Ovary (tissue), 3 donors: ENCODE data around the gene ARSJ.

Experiments used
- EP300 ChIP-seq: sonication (generic); formaldehyde crosslinking; IDR thresholded peaks from one replicate; pipeline ENCODE4 v1.6.1; 2017; ENCODE audit warnings: antibody characterized with exemption
- POLR2A ChIP-seq: fragments of 450-650 bp; IDR thresholded peaks from one replicate; pipeline ENCODE4 v1.6.1; 2017; ENCODE audit warnings: antibody characterized with exemption, mild to moderate bottlenecking, moderate library complexity
- TF ChIP-seq, protein P1 (sequence below), 3 donors: fragments of 450-650 bp in 2 of 3; fragments of 200-600 bp in 1 of 3; IDR thresholded peaks; one replicate each; pipeline versions ENCODE4 v1.5.1 to v1.8.0; 2016 to 2022; ENCODE audit warnings: antibody characterized with exemption in 3 of 3, mild to moderate bottlenecking in 1 of 3
- donor health status: DM: no; HTN: no; CAD: no.

DNA sequence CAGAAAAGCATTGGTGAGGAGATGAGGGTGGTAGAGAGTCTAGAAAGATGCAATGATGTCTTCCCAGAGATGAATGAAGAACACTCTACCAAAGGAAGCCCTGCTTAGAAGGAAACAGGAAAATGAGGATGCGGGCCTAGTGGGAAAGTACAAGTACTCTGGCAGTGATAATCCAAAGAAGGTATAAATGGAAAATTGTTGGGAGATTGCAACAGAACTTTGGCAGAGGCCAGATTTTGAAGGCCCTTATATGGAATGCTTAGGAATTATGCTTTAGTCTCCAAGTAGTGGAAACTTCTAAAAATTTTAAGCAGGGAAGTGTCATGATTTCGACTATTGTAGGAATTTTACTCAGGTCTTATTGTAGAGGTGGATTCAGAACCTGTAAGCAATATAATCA is 11.0 kb downstream of the ARSJ start:
- TF ChIP-seq, protein P1, sequence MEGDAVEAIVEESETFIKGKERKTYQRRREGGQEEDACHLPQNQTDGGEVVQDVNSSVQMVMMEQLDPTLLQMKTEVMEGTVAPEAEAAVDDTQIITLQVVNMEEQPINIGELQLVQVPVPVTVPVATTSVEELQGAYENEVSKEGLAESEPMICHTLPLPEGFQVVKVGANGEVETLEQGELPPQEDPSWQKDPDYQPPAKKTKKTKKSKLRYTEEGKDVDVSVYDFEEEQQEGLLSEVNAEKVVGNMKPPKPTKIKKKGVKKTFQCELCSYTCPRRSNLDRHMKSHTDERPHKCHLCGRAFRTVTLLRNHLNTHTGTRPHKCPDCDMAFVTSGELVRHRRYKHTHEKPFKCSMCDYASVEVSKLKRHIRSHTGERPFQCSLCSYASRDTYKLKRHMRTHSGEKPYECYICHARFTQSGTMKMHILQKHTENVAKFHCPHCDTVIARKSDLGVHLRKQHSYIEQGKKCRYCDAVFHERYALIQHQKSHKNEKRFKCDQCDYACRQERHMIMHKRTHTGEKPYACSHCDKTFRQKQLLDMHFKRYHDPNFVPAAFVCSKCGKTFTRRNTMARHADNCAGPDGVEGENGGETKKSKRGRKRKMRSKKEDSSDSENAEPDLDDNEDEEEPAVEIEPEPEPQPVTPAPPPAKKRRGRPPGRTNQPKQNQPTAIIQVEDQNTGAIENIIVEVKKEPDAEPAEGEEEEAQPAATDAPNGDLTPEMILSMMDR (IDR thresholded peaks at IDR 0.05), result no peak
- TF ChIP-seq POLR2A, result no peak
- no peak for TF ChIP-seq EP300
